ENCODE measurements around the gene CHST11. TPM values are rescaled to one million over a fixed set of nuclear protein-coding genes. Genes with fewer than 3 reads are reported as not detected.

The CHST11 gene
- total RNA-seq, 1 donor: 10.8 TPM

GRCh38 chr12:104457746-104458693, 1.3 kb downstream of the CHST11 start:
- peak overlapping the region; percentile 88 for H3K4me3 ChIP-seq (ENCODE audit: low read depth, low read length)
- no peak for TF ChIP-seq CTCF (IDR thresholded peaks at IDR 0.05; ENCODE audit: insufficient read depth, low read length)
- peak; percentile 14 for DNase-seq (ENCODE audit: low read depth)

- H3K4me3 ChIP-seq (ENCODE audit: low read depth, low read length): peak overlapping the region; percentile 88
- no peak for TF ChIP-seq CTCF (IDR thresholded peaks at IDR 0.05; ENCODE audit: insufficient read depth, low read length)
- DNase-seq (ENCODE audit: low read depth): peak; percentile 53
Measured at GRCh38 chr12:104458694-104459367, 2.1 kb downstream of the CHST11 start.

GRCh38 chr12:104459368-104459909, 2.7 kb downstream of the CHST11 start:
- DNase-seq (ENCODE audit: low read depth): peak; percentile 26
- no peak for TF ChIP-seq CTCF (IDR thresholded peaks at IDR 0.05; ENCODE audit: insufficient read depth, low read length)
- H3K4me3 ChIP-seq (ENCODE audit: low read depth, low read length): peak overlapping the region; percentile 88

- no peak for TF ChIP-seq CTCF (IDR thresholded peaks at IDR 0.05; ENCODE audit: insufficient read depth, low read length)
- DNase-seq (ENCODE audit: low read depth): no peak
Measured at GRCh38 chr12:104460041-104460719, 3.4 kb downstream of the CHST11 start.

GRCh38 chr12:104460973-104461698, 4.4 kb downstream of the CHST11 start:
- H3K4me3 ChIP-seq (ENCODE audit: low read depth, low read length): no peak overlapping the region
- no peak for TF ChIP-seq CTCF (IDR thresholded peaks at IDR 0.05; ENCODE audit: insufficient read depth, low read length)
- no peak for DNase-seq (ENCODE audit: low read depth)

More at GRCh38 chr12:104460041-104460719, 3.4 kb downstream of the CHST11 start:
- peak overlapping the region; percentile 88 for H3K4me3 ChIP-seq (ENCODE audit: low read depth, low read length)

GRCh38 chr12:104462325-104462724, 5.6 kb downstream of the CHST11 start:
- no peak for TF ChIP-seq CTCF (IDR thresholded peaks at IDR 0.05; ENCODE audit: insufficient read depth, low read length)
- DNase-seq (ENCODE audit: low read depth): no peak
- no peak overlapping the region for H3K4me3 ChIP-seq (ENCODE audit: low read depth, low read length)
